ENCODE measurements around the gene AGAP1.

- no peak for TF ChIP-seq POLR2A (IDR thresholded peaks at IDR 0.05; ENCODE audit: low read depth, low read length)
- no peak for TF ChIP-seq EZH2 (IDR thresholded peaks at IDR 0.05; ENCODE audit: borderline replicate concordance, low read depth, low read length, severe bottlenecking)
- peak; percentile 59 to 86 for TF ChIP-seq CTCF (IDR thresholded peaks at IDR 0.05; ENCODE audit: extremely low read depth in 1 of 2, insufficient read depth in 1 of 2, low read depth in 1 of 2, low read length in 2 of 2)
- no peak for TF ChIP-seq POLR2AphosphoS5 (IDR thresholded peaks at IDR 0.05; ENCODE audit: insufficient read depth, low read depth, low read length)
- no peak for TF ChIP-seq MAX (IDR thresholded peaks at IDR 0.05; ENCODE audit: insufficient read depth, insufficient read length)
- no peak for TF ChIP-seq MYC (IDR thresholded peaks at IDR 0.05; ENCODE audit: low read depth, low read length)
- no peak for TF ChIP-seq JUN (IDR thresholded peaks at IDR 0.05; ENCODE audit: borderline replicate concordance, insufficient read depth, insufficient read length, low read depth)
- no peak for TF ChIP-seq FOS (IDR thresholded peaks at IDR 0.05; ENCODE audit: borderline replicate concordance, insufficient read depth, low read length)
- TF ChIP-seq GATA2 (IDR thresholded peaks at IDR 0.05; ENCODE audit: insufficient read depth, insufficient read length, low read depth, low read length), result no peak
Measured at GRCh38 chr2:235551965-235552364, 58.1 kb downstream of the AGAP1 start.

All from endothelial cell of umbilical vein (primary cell).